ENCODE results near the gene GPI. TPM values are rescaled to one million over a fixed set of nuclear protein-coding genes. Genes with fewer than 3 reads are reported as not detected.
"Not testable (repeated sequence)": the region's sequence is repeated elsewhere in the genome, so short reads cannot be mapped to it uniquely, and the experiment has no call there.

Gene GPI
- total and polyA plus RNA-seq, 2 donors (not counting 3 experiments of a cell fraction or from before 2014, with no cell fraction given), result 131 to 273 TPM

DNA sequence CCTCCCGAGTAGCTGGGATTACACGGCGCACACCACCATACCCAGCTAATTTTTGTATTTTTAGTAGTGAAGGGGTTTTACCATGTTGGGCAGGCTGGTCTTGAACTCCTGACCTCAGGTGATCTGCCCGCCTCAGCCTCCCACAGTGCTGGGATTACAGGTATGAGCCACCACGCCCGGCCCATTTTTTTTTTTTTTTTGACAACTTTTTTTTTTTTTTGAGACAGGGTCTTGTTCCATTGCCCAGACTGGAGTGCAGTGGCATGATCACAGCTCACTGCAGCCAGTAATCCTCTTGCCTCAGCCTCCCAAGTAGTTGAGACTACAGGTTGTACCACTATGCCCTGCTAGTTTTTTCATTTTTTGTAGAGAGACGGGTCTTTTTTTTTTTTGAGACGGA, 35.8 kb downstream of the GPI start:
- intact Hi-C loops (cut with micrococcal nuclease); DNase-seq (ENCODE audit: low read depth, low spot score); H3K9ac ChIP-seq (replicated peaks; ENCODE audit: extremely low read depth, insufficient read depth, low read length); H3K79me2 ChIP-seq (ENCODE audit: control insufficient read depth, insufficient read depth, low read length); H3K4me2 ChIP-seq (ENCODE audit: insufficient read depth, low read length); H3K27me3 ChIP-seq (ENCODE audit: control insufficient read depth in 2 of 2, insufficient read depth in 2 of 2, low read length in 2 of 2); H2AFZ ChIP-seq (ENCODE audit: low read depth, low read length); H3K4me3 ChIP-seq (replicated peaks in 1 of 3; ENCODE audit: insufficient read depth in 1 of 3, low read depth in 1 of 3, low read length in 3 of 3); H3K4me1 ChIP-seq (ENCODE audit: control insufficient read depth, extremely low read depth, insufficient read depth, low read length); CTCF ChIA-PET; H3K9me3 ChIP-seq (replicated peaks; ENCODE audit: control insufficient read depth, insufficient read depth, low read length); H3K27ac ChIP-seq (ENCODE audit: insufficient read depth, low read depth, low read length); H4K20me1 ChIP-seq (replicated peaks; ENCODE audit: control insufficient read depth, extremely low read depth, insufficient read depth, low read length); dilution Hi-C loops (cut with MboI; ENCODE audit: extremely low pct_ligation_motif_present, low sequenced_read_pairs); H3K9me1 ChIP-seq (replicated peaks; ENCODE audit: control insufficient read depth, extremely low read depth, insufficient read depth, low read length); POLR2A ChIA-PET; BruUV-seq (replicated peaks); FAIRE-seq: not testable (repeated sequence)
- peaks cover 10 to 18% of the 10 kb centered on the region in 2 experiments for H3K36me3 ChIP-seq (ENCODE audit: control insufficient read depth in 2 of 2, extremely low read depth in 1 of 2, insufficient read depth in 2 of 2, low read length in 2 of 2)

DNA sequence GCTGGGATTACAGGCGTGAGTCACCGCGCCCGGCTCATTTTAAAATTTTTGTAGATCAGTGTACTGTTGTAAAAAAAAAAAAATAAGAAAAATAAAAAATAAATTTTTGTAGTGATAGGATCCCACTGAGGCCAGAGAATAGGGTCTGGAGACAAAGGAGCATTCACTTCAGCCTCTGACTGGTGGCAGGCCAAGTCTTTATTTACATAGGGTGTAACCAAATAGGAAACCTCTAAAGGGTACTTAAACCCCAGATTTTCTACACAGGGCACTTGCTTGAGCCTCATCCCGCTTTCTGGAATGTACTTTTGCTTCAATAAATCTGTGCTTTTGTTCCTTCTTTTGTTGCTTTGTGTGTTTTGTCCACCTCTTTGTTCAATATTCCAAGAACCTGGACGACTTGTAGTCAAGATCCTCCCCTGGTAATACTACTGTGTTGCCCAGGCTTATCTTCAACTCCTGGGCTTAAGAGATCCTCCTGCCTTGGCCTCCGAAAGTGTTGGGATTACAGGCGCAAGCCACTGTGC, 37.1 kb downstream of the GPI start:
- Histone ChIP-seq H3K4me1 (ENCODE audit: control insufficient read depth, extremely low read depth, insufficient read depth, low read length) (peaks cover 7% of the 10 kb centered on the region), H2AFZ (ENCODE audit: low read depth, low read length) (no peak overlapping the region), H4K20me1 (replicated peaks; ENCODE audit: control insufficient read depth, extremely low read depth, insufficient read depth, low read length) (no peaks in the 10 kb centered on the region), H3K9me1 (replicated peaks; ENCODE audit: control insufficient read depth, extremely low read depth, insufficient read depth, low read length) (no peaks in the 10 kb centered on the region), H3K79me2 (ENCODE audit: control insufficient read depth, insufficient read depth, low read length) (peaks cover 14% of the 10 kb centered on the region), H3K4me3 (replicated peaks in 1 of 3; ENCODE audit: insufficient read depth in 1 of 3, low read depth in 1 of 3, low read length in 3 of 3) (no peak overlapping the region), H3K36me3 (ENCODE audit: control insufficient read depth in 2 of 2, extremely low read depth in 1 of 2, insufficient read depth in 2 of 2, low read length in 2 of 2) (peaks cover 9 to 11% of the 10 kb centered on the region in 2 experiments), H3K9me3 (replicated peaks; ENCODE audit: control insufficient read depth, insufficient read depth, low read length) (no peaks in the 10 kb centered on the region), H3K27ac (ENCODE audit: insufficient read depth, low read depth, low read length) (no peak overlapping the region), H3K4me2 (ENCODE audit: insufficient read depth, low read length) (no peak overlapping the region), H3K27me3 (ENCODE audit: control insufficient read depth in 2 of 2, insufficient read depth in 2 of 2, low read length in 2 of 2) (no peaks in the 10 kb centered on the region), H3K9ac (replicated peaks; ENCODE audit: extremely low read depth, insufficient read depth, low read length) (no peak overlapping the region)
- FAIRE-seq (no peak), DNase-seq (ENCODE audit: low read depth, low spot score) (no peak)
- dilution Hi-C loops (cut with MboI; ENCODE audit: extremely low pct_ligation_motif_present, low sequenced_read_pairs) (no loop called here), intact Hi-C loops (cut with micrococcal nuclease) (no loop called here)
- no TSS peak for BruUV-seq (replicated peaks)
- ChIA-PET CTCF (no interaction called here), POLR2A (no interaction called here)
- no peak for TF ChIP-seq FOS (IDR thresholded peaks at IDR 0.05; ENCODE audit: borderline replicate concordance, insufficient read depth, low read length)
- TF ChIP-seq POLR2AphosphoS5 (IDR thresholded peaks at IDR 0.05; ENCODE audit: insufficient read depth, low read depth, low read length), result no peak
- TF ChIP-seq, protein P1, sequence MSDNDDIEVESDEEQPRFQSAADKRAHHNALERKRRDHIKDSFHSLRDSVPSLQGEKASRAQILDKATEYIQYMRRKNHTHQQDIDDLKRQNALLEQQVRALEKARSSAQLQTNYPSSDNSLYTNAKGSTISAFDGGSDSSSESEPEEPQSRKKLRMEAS (IDR thresholded peaks at IDR 0.05; ENCODE audit: insufficient read depth, insufficient read length), result no peak
- TF ChIP-seq POLR2A (IDR thresholded peaks at IDR 0.05; ENCODE audit: low read depth, low read length), result no peak
- no peak for TF ChIP-seq GATA2 (IDR thresholded peaks at IDR 0.05; ENCODE audit: insufficient read depth, insufficient read length, low read depth, low read length)
- no peak for TF ChIP-seq MYC (IDR thresholded peaks at IDR 0.05; ENCODE audit: low read depth, low read length)
- no peak for TF ChIP-seq JUN (IDR thresholded peaks at IDR 0.05; ENCODE audit: borderline replicate concordance, insufficient read depth, insufficient read length, low read depth)
- TF ChIP-seq, protein P2, sequence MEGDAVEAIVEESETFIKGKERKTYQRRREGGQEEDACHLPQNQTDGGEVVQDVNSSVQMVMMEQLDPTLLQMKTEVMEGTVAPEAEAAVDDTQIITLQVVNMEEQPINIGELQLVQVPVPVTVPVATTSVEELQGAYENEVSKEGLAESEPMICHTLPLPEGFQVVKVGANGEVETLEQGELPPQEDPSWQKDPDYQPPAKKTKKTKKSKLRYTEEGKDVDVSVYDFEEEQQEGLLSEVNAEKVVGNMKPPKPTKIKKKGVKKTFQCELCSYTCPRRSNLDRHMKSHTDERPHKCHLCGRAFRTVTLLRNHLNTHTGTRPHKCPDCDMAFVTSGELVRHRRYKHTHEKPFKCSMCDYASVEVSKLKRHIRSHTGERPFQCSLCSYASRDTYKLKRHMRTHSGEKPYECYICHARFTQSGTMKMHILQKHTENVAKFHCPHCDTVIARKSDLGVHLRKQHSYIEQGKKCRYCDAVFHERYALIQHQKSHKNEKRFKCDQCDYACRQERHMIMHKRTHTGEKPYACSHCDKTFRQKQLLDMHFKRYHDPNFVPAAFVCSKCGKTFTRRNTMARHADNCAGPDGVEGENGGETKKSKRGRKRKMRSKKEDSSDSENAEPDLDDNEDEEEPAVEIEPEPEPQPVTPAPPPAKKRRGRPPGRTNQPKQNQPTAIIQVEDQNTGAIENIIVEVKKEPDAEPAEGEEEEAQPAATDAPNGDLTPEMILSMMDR (IDR thresholded peaks at IDR 0.05; ENCODE audit: extremely low read depth in 1 of 2, insufficient read depth in 1 of 2, low read depth in 1 of 2, low read length in 2 of 2), result no peak
- no peak for TF ChIP-seq EZH2 (IDR thresholded peaks at IDR 0.05; ENCODE audit: borderline replicate concordance, low read depth, low read length, severe bottlenecking)
